ENCODE results near the gene TCL1B. TPM values are rescaled to one million over a fixed set of nuclear protein-coding genes. Genes with fewer than 3 reads are reported as not detected.

TCL1B gene
- total and polyA plus RNA-seq, 3 experiments from 2014 or later, result not detected

DNA sequence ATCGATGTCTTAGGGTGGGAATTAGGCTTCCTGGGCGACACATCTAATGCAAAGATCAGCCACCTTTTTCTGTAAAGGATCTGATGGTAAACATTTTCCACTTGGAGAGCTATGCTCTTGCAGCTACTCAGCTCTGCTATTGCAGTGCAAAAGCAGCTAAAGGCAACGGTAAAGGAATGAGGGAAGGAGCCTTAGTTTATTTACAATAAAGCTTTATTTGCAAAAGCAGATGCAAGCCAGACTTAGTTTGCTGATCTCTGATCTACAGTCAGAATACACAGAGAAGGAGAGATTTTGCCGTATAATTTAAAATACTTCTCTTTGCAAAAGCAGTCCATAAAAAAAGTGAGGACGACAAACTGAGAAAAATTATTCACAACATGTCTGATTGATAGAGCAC, 3.2 kb downstream of the TCL1B start:
- Histone ChIP-seq H3K4me1 (ENCODE audit: insufficient read depth, low read length) (no peaks in the 10 kb centered on the region), H3K27me3 (ENCODE audit: insufficient read depth, low read length, poor library complexity, severe bottlenecking) (no peaks in the 10 kb centered on the region), H3K36me3 (ENCODE audit: insufficient read depth, low read length) (no peaks in the 10 kb centered on the region), H3K27ac (ENCODE audit: low read depth, low read length) (no peak overlapping the region), H3K9me3 (ENCODE audit: low read length) (no peaks in the 10 kb centered on the region), H3K4me3 (ENCODE audit: low read length) (no peak overlapping the region)
- H3K4me1 Mint-ChIP-seq, result no peaks in the 10 kb centered on the region
- CTCF ChIA-PET, result no interaction called here
- DNase-seq, result no peak
- no peak overlapping the region for H3K27ac Mint-ChIP-seq
- no peak overlapping the region for H3K4me3 Mint-ChIP-seq
- no peaks in the 10 kb centered on the region for H3K9me3 Mint-ChIP-seq
- H3K36me3 Mint-ChIP-seq, result no peaks in the 10 kb centered on the region
- H3K27me3 Mint-ChIP-seq, result peaks cover 13 to 36% of the 10 kb centered on the region in 2 donors
- POLR2A ChIA-PET, result no interaction called here

DNA sequence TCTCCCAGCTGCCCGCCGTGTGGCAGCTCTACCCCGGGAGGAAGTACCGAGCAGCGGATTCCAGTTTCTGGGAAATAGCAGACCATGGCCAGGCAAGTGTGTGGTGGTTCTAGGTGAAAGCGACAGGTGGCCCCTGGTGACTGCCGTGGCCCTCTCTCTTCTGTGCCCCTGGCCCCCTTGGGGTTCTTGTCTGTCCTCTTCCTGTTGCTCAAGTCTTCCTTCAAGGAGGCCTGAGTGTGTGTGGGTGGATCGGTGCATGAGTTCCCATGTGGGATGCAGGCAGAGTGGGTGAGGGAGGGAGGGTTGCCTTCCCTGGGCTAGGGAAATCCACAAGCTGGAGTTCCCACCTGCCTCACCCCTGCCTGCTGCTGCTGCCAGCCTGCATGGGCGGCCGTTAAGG, 4.6 kb downstream of the TCL1B start:
- ChIA-PET CTCF (no interaction called here), POLR2A (no interaction called here)
- Histone ChIP-seq H3K27ac (ENCODE audit: low read depth, low read length) (no peak overlapping the region), H3K36me3 (ENCODE audit: insufficient read depth, low read length) (no peaks in the 10 kb centered on the region), H3K4me3 (ENCODE audit: low read length) (no peak overlapping the region), H3K9me3 (ENCODE audit: low read length) (no peaks in the 10 kb centered on the region), H3K4me1 (ENCODE audit: insufficient read depth, low read length) (no peaks in the 10 kb centered on the region), H3K27me3 (ENCODE audit: insufficient read depth, low read length, poor library complexity, severe bottlenecking) (no peaks in the 10 kb centered on the region)
- H3K27me3 Mint-ChIP-seq, result peaks cover 10 to 36% of the 10 kb centered on the region in 2 donors
- no peak overlapping the region for H3K4me3 Mint-ChIP-seq
- H3K27ac Mint-ChIP-seq, result no peak overlapping the region
- DNase-seq, result no peak
- H3K4me1 Mint-ChIP-seq, result no peaks in the 10 kb centered on the region
- no peaks in the 10 kb centered on the region for H3K36me3 Mint-ChIP-seq
- H3K9me3 Mint-ChIP-seq, result no peaks in the 10 kb centered on the region

DNA sequence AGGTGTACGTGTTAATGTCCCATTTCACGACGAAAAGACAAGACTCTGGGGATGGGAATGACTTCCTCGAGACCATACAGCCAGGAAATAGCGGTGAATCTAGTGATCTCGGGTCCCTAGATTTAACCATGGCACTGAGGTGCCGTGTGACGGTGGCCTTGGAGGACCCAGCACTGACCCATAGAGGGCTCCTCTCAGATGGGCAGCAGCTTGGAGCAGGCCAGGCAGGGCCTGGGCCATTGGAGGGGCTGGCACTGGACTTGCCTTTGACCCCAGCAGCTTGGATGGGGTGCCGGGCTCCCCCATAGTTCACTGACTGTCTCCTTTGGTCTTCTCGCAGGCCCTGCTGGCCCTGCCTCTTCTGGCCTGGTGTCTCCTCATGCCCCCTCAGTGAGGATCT, 5.4 kb downstream of the TCL1B start:
- no peak for DNase-seq
- CTCF ChIA-PET, result no interaction called here
- Histone ChIP-seq H3K27ac (ENCODE audit: low read depth, low read length) (no peak overlapping the region), H3K4me3 (ENCODE audit: low read length) (no peak overlapping the region), H3K27me3 (ENCODE audit: insufficient read depth, low read length, poor library complexity, severe bottlenecking) (no peaks in the 10 kb centered on the region), H3K4me1 (ENCODE audit: insufficient read depth, low read length) (no peaks in the 10 kb centered on the region), H3K9me3 (ENCODE audit: low read length) (no peaks in the 10 kb centered on the region), H3K36me3 (ENCODE audit: insufficient read depth, low read length) (no peaks in the 10 kb centered on the region)
- Mint-ChIP-seq H3K36me3 (no peaks in the 10 kb centered on the region), H3K9me3 (no peaks in the 10 kb centered on the region), H3K4me1 (no peaks in the 10 kb centered on the region), H3K27ac (no peak overlapping the region), H3K4me3 (no peak overlapping the region), H3K27me3 (peaks cover 16 to 42% of the 10 kb centered on the region in 2 donors)
- POLR2A ChIA-PET, result no interaction called here

DNA sequence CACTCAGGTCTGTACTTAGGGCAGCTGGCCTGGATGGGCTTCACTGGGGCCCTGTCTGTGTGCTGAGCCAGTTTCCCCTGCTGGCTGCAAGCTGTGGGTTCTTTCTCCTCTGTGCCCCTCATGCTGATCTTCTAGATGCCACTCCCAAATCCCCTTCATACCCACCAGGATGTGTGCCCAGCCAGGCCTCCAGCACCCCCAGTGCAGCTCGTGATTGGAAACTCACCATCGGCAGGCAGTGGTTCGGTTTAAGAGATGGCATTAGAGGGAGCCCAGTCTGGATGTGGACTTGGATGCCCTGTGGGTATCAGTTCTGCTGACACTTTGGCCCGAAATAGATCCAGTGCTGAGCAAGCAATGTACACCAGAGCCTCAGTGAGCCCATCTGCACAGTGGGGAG, 5.9 kb downstream of the TCL1B start:
- ChIA-PET POLR2A (no interaction called here), CTCF (no interaction called here)
- H3K9me3 ChIP-seq (ENCODE audit: low read length), result no peaks in the 10 kb centered on the region
- H3K27me3 ChIP-seq (ENCODE audit: insufficient read depth, low read length, poor library complexity, severe bottlenecking), result no peaks in the 10 kb centered on the region
- Mint-ChIP-seq H3K4me1 (no peaks in the 10 kb centered on the region), H3K27me3 (peaks cover 16 to 39% of the 10 kb centered on the region in 2 donors), H3K27ac (no peak overlapping the region), H3K9me3 (no peaks in the 10 kb centered on the region), H3K4me3 (no peak overlapping the region), H3K36me3 (no peaks in the 10 kb centered on the region)
- no peak overlapping the region for H3K27ac ChIP-seq (ENCODE audit: low read depth, low read length)
- H3K4me1 ChIP-seq (ENCODE audit: insufficient read depth, low read length), result no peaks in the 10 kb centered on the region
- no peak overlapping the region for H3K4me3 ChIP-seq (ENCODE audit: low read length)
- no peaks in the 10 kb centered on the region for H3K36me3 ChIP-seq (ENCODE audit: insufficient read depth, low read length)
- no peak for DNase-seq

DNA sequence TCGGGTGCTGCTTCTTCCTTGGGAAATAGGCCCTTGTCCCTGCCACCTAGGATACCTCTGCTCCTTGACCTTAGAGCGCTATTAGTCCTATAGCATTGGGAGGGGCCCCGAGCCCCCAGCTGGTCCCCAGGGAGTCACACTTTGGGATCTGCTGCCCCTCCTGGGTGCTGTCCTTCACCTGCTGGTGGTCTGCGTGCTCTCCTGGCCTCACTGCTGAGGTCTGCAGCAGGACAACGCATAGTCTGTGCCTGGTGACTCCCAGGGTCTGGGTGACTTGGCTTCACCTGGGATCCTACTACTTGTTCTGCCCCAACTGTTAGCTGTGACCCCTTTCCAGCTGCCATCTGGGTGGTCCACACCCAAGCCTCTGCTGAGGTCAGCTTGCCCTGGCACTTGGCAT, 8.8 kb downstream of the TCL1B start:
- Histone ChIP-seq H3K27ac (ENCODE audit: low read depth, low read length) (no peak overlapping the region), H3K27me3 (ENCODE audit: insufficient read depth, low read length, poor library complexity, severe bottlenecking) (no peaks in the 10 kb centered on the region), H3K36me3 (ENCODE audit: insufficient read depth, low read length) (no peaks in the 10 kb centered on the region), H3K9me3 (ENCODE audit: low read length) (no peaks in the 10 kb centered on the region), H3K4me1 (ENCODE audit: insufficient read depth, low read length) (no peaks in the 10 kb centered on the region), H3K4me3 (ENCODE audit: low read length) (no peak overlapping the region)
- ChIA-PET POLR2A (no interaction called here), CTCF (no interaction called here)
- H3K9me3 Mint-ChIP-seq, result no peaks in the 10 kb centered on the region
- no peaks in the 10 kb centered on the region for H3K4me1 Mint-ChIP-seq
- H3K27me3 Mint-ChIP-seq, result peaks cover 17 to 51% of the 10 kb centered on the region in 2 donors
- no peak overlapping the region for H3K27ac Mint-ChIP-seq
- no peak overlapping the region for H3K4me3 Mint-ChIP-seq
- H3K36me3 Mint-ChIP-seq, result no peaks in the 10 kb centered on the region
- no peak for DNase-seq

DNA sequence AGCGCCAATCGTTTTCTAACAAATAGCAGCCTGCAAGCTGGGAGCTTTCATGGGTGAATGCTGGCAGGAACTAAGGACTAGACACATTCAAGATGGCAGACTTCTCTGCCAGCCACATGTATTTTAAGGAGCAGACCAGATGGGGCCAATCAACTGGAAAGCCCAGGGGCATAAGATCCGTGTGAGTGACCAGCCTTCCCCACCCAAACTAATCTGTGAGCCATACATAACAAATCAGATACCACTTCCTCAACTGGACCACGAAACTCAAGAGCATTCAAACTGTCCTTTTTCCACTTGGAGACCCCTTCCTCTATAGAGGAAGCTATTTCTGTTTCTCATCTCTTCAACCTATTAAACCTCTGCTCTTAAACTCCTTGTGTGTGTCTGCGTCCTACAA, 9.7 kb downstream of the TCL1B start:
- CTCF ChIA-PET, result no interaction called here

DNA sequence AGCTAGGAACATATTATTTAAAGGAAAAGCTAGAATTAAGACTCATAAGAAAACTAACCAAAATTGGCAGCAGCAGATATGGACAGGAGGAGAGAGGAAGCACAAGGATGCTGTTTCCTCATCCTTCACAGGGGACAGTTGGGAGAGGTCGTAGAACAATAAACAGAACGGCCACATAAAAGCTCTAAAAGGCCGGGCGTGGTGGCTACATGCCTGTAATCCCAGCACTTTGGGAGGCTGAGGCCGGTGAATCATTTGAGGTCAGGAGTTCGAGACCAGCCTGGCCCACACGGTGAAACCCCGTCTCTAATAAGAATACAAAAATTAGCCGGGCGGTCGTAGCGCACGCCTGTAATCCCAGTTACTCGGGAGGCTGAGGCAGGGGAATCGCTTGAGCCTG, 10.5 kb downstream of the TCL1B start:
- Histone ChIP-seq H3K27me3 (ENCODE audit: insufficient read depth, low read length, poor library complexity, severe bottlenecking) (no peaks in the 10 kb centered on the region), H3K4me3 (ENCODE audit: low read length) (no peak overlapping the region), H3K9me3 (ENCODE audit: low read length) (no peaks in the 10 kb centered on the region), H3K36me3 (ENCODE audit: insufficient read depth, low read length) (no peaks in the 10 kb centered on the region), H3K4me1 (ENCODE audit: insufficient read depth, low read length) (no peaks in the 10 kb centered on the region), H3K27ac (ENCODE audit: low read depth, low read length) (no peak overlapping the region)
- no peak for DNase-seq
- Mint-ChIP-seq H3K4me3 (no peak overlapping the region), H3K4me1 (no peaks in the 10 kb centered on the region), H3K9me3 (no peaks in the 10 kb centered on the region), H3K27ac (no peak overlapping the region), H3K27me3 (peaks cover 15 to 48% of the 10 kb centered on the region in 2 donors), H3K36me3 (no peaks in the 10 kb centered on the region)
- CTCF ChIA-PET, result no interaction called here
- POLR2A ChIA-PET, result no interaction called here

More for the DNA sequence above, 9.7 kb downstream of the TCL1B start:
- peaks cover 15 to 52% of the 10 kb centered on the region in 2 donors for H3K27me3 Mint-ChIP-seq
- no peaks in the 10 kb centered on the region for H3K9me3 ChIP-seq (ENCODE audit: low read length)
- H3K4me1 ChIP-seq (ENCODE audit: insufficient read depth, low read length), result no peaks in the 10 kb centered on the region
- no peak overlapping the region for H3K27ac ChIP-seq (ENCODE audit: low read depth, low read length)
- no peak for DNase-seq
- H3K4me1 Mint-ChIP-seq, result no peaks in the 10 kb centered on the region
- no peaks in the 10 kb centered on the region for H3K36me3 ChIP-seq (ENCODE audit: insufficient read depth, low read length)
- H3K36me3 Mint-ChIP-seq, result no peaks in the 10 kb centered on the region
- POLR2A ChIA-PET, result no interaction called here
- H3K4me3 ChIP-seq (ENCODE audit: low read length), result no peak overlapping the region
- no peak overlapping the region for H3K4me3 Mint-ChIP-seq
- H3K9me3 Mint-ChIP-seq, result no peaks in the 10 kb centered on the region
- H3K27me3 ChIP-seq (ENCODE audit: insufficient read depth, low read length, poor library complexity, severe bottlenecking), result no peaks in the 10 kb centered on the region
- no peak overlapping the region for H3K27ac Mint-ChIP-seq

DNA sequence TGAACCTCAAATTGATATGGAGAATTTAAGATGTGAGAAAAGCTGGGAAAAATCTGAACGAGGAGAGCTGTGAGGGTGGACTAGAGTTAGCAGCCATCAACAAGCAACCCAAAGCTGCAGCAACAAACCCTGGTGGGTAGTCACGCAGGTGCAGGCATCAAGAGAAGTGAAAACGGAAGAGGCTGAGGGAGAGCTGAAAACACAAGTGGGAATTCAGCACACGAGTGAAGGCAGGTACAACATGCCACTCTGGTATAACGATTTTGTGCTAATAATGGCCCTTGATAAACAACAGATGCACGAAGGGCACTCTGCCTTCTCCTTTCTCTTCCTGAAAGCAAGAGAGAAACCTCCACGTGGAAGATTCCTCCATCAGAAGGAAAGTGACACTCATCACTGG, 11.5 kb downstream of the TCL1B start:
- H3K27ac Mint-ChIP-seq, result no peak overlapping the region
- H3K27me3 Mint-ChIP-seq, result peaks cover 10 to 57% of the 10 kb centered on the region in 2 donors
- CTCF ChIA-PET, result interaction anchor here (0.5 kb wide), 1 partner anchor 24 kb away, joined by 3 read pairs; no protein-coding TSS in a partner anchor
- Histone ChIP-seq H3K4me3 (ENCODE audit: low read length) (no peak overlapping the region), H3K27ac (ENCODE audit: low read depth, low read length) (no peak overlapping the region), H3K36me3 (ENCODE audit: insufficient read depth, low read length) (no peaks in the 10 kb centered on the region), H3K27me3 (ENCODE audit: insufficient read depth, low read length, poor library complexity, severe bottlenecking) (no peaks in the 10 kb centered on the region), H3K4me1 (ENCODE audit: insufficient read depth, low read length) (no peaks in the 10 kb centered on the region), H3K9me3 (ENCODE audit: low read length) (no peaks in the 10 kb centered on the region)
- H3K36me3 Mint-ChIP-seq, result no peaks in the 10 kb centered on the region
- no peak overlapping the region for H3K4me3 Mint-ChIP-seq
- no peaks in the 10 kb centered on the region for H3K4me1 Mint-ChIP-seq
- DNase-seq, result no peak
- H3K9me3 Mint-ChIP-seq, result peaks cover 0 to 2% (median 0%) of the 10 kb centered on the region in 5 donors
- POLR2A ChIA-PET, result no interaction called here

DNA sequence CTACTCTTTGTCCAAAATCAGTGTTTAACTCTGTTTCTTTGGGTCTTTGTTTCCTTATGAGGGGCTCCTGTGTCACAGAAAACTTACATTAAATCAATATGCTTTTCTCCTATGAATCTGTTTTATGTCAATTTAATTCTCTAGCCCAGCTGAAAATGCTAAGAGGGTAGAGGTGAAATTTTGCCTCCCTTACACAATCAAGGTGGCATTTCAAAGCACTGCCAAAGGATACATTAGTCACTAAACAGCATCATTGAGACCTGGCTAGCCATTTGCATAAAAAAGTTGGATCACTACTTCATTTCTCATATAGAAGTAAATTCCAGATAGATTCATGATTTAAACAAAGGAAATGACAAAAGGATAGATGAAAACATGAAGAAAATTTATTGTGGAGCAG, 12.1 kb downstream of the TCL1B start:
- Histone ChIP-seq H3K4me3 (ENCODE audit: low read length) (no peak overlapping the region), H3K27ac (ENCODE audit: low read depth, low read length) (no peak overlapping the region), H3K9me3 (ENCODE audit: low read length) (no peaks in the 10 kb centered on the region), H3K4me1 (ENCODE audit: insufficient read depth, low read length) (no peaks in the 10 kb centered on the region), H3K36me3 (ENCODE audit: insufficient read depth, low read length) (no peaks in the 10 kb centered on the region), H3K27me3 (ENCODE audit: insufficient read depth, low read length, poor library complexity, severe bottlenecking) (no peaks in the 10 kb centered on the region)
- DNase-seq, result no peak
- peaks cover 0 to 2% (median 0%) of the 10 kb centered on the region in 5 donors for H3K9me3 Mint-ChIP-seq
- no peaks in the 10 kb centered on the region for H3K4me1 Mint-ChIP-seq
- no peak overlapping the region for H3K27ac Mint-ChIP-seq
- CTCF ChIA-PET, result interaction anchor here (0.5 kb wide), 1 partner anchor 23 kb away, joined by 3 read pairs; no protein-coding TSS in a partner anchor
- no peak overlapping the region for H3K4me3 Mint-ChIP-seq
- peaks cover 8 to 55% of the 10 kb centered on the region in 2 donors for H3K27me3 Mint-ChIP-seq
- no peaks in the 10 kb centered on the region for H3K36me3 Mint-ChIP-seq
- POLR2A ChIA-PET, result no interaction called here

Data from CD8-positive, alpha-beta memory T cell (primary cell).